Endothelial cell of umbilical vein (primary cell): ENCODE measurements around the gene TTC21B. TPM values are rescaled to one million over a fixed set of nuclear protein-coding genes. Genes with fewer than 3 reads are reported as not detected.

Experiments used
- BruUV-seq: library from RNA; stranded (reverse); fragments of 400-500 nt; replicated peaks from 2 replicates; lab custom pipeline; 2021; lab: Mats Ljungman, UMichigan
- CTCF ChIA-PET: fragments of 300-600, 350-600 bp; sonication (Branson Sonifier 250); formaldehyde crosslinking; loops from one replicate; lab custom pipeline; 2021; ENCODE audit warnings: antibody characterized with exemption, inconsistent platforms; lab: Charles Lee
- POLR2A ChIA-PET: fragments of 300-600, 350-600 bp; sonication (Branson Sonifier 250); formaldehyde crosslinking; loops from one replicate; lab custom pipeline; 2021; ENCODE audit warnings: antibody characterized with exemption, inconsistent platforms; lab: Charles Lee
- DNase-seq: peaks from one replicate; pipeline ENCODE4 v3.0.0-alpha.2; 2011; ENCODE audit warnings: low read depth, low spot score
- FAIRE-seq: peaks from 2 replicates; lab custom pipeline; 2011; peaks lifted over from hg19 to GRCh38; lab: Jason Lieb, UNC
- H2AFZ ChIP-seq: 2 replicates; pipeline ENCODE4 v1.6.0; 2012; ENCODE audit warnings: low read depth, low read length, control low read depth, inconsistent platforms
- H3K27ac ChIP-seq: 2 replicates; pipeline ENCODE4 v1.5.1; 2011; ENCODE audit warnings: low read depth, mild to moderate bottlenecking, control low read depth, low read length, moderate library complexity; ENCODE audit not compliant: insufficient read depth
- H3K27me3 ChIP-seq, 2 experiments: 2 replicates each; pipeline versions ENCODE4 v1.6.0 to v1.6.1; 2011; ENCODE audit warnings: low read length in 2 of 2, mixed read lengths in 1 of 2; ENCODE audit not compliant: control insufficient read depth in 2 of 2, insufficient read depth in 2 of 2
- H3K36me3 ChIP-seq, 2 experiments: 2 replicates in 1 of 2; 3 replicates in 1 of 2; pipeline ENCODE4 v1.5.1; 2011; ENCODE audit warnings: low read length in 2 of 2, mild to moderate bottlenecking in 1 of 2, moderate library complexity in 1 of 2; ENCODE audit not compliant: control insufficient read depth in 2 of 2, insufficient read depth in 2 of 2; ENCODE audit errors: extremely low read depth in 1 of 2
- H3K4me1 ChIP-seq: 3 replicates; pipeline ENCODE4 v1.5.1; 2011; ENCODE audit warnings: mild to moderate bottlenecking, low read length; ENCODE audit not compliant: control insufficient read depth, insufficient read depth; ENCODE audit errors: extremely low read depth
- H3K4me2 ChIP-seq: 2 replicates; pipeline ENCODE4 v1.6.1; 2011; ENCODE audit warnings: low read length, control low read depth, mixed read lengths; ENCODE audit not compliant: insufficient read depth
- H3K4me3 ChIP-seq, 3 experiments: fragments of 200-600 bp in 1 of 3; sonication (generic), shearing (Covaris generic) in 1 of 3; replicated peaks in 1 of 3; 2 replicates each; pipeline ENCODE4 v1.5.1; 2011 to 2016; ENCODE audit warnings: control low read depth in 3 of 3, low read length in 3 of 3, mild to moderate bottlenecking in 2 of 3, inconsistent platforms in 1 of 3, low read depth in 1 of 3, moderate library complexity in 1 of 3; ENCODE audit not compliant: insufficient read depth in 1 of 3
- H3K79me2 ChIP-seq: 2 replicates; pipeline ENCODE4 v1.6.0; 2012; ENCODE audit warnings: low read length, inconsistent platforms; ENCODE audit not compliant: control insufficient read depth, insufficient read depth
- H3K9ac ChIP-seq: replicated peaks from 2 replicates; pipeline ENCODE3; 2011; ENCODE audit warnings: low read length, control low read depth; ENCODE audit not compliant: insufficient read depth; ENCODE audit errors: extremely low read depth
- H3K9me1 ChIP-seq: replicated peaks from 3 replicates; pipeline ENCODE4 v1.6.0; 2011; ENCODE audit warnings: mild to moderate bottlenecking, low read length; ENCODE audit not compliant: control insufficient read depth, insufficient read depth; ENCODE audit errors: extremely low read depth
- H3K9me3 ChIP-seq: replicated peaks from 2 replicates; pipeline ENCODE4 v1.5.1; 2012; ENCODE audit warnings: low read length, inconsistent platforms; ENCODE audit not compliant: control insufficient read depth, insufficient read depth
- H4K20me1 ChIP-seq: replicated peaks from 2 replicates; pipeline ENCODE3; 2011; ENCODE audit warnings: mild to moderate bottlenecking, low read length; ENCODE audit not compliant: control insufficient read depth, insufficient read depth; ENCODE audit errors: extremely low read depth
- CTCF ChIP-seq, 2 donors: IDR thresholded peaks; 1 replicate in 1 of 2; 2 replicates in 1 of 2; pipeline ENCODE4 v1.5.1; 2011; ENCODE audit warnings: low read length in 2 of 2, mild to moderate bottlenecking in 2 of 2, moderate library complexity in 2 of 2, control low read depth in 1 of 2, inconsistent platforms in 1 of 2, low read depth in 1 of 2; ENCODE audit not compliant: insufficient read depth in 1 of 2; ENCODE audit errors: extremely low read depth in 1 of 2
- EZH2 ChIP-seq: IDR thresholded peaks from 2 replicates; pipeline ENCODE4 v1.6.1; 2012; ENCODE audit warnings: borderline replicate concordance, low read depth, mild to moderate bottlenecking, moderate library complexity, low read length, inconsistent platforms; ENCODE audit not compliant: severe bottlenecking
- FOS ChIP-seq: IDR thresholded peaks from 2 replicates; pipeline ENCODE4 v1.6.1; 2011; ENCODE audit warnings: mild to moderate bottlenecking, low read length, moderate library complexity, borderline replicate concordance; ENCODE audit not compliant: insufficient read depth
- GATA2 ChIP-seq: IDR thresholded peaks from 2 replicates; pipeline ENCODE4 v1.7.0; 2011; ENCODE audit warnings: low read depth, mild to moderate bottlenecking, moderate library complexity, mixed read lengths, low read length; ENCODE audit not compliant: insufficient read length, insufficient read depth
- JUN ChIP-seq: IDR thresholded peaks from 2 replicates; pipeline ENCODE4 v1.6.1; 2011; ENCODE audit warnings: borderline replicate concordance, low read depth; ENCODE audit not compliant: insufficient read length, insufficient read depth
- MAX ChIP-seq: IDR thresholded peaks from 2 replicates; pipeline ENCODE4 v1.6.1; 2011; ENCODE audit not compliant: insufficient read depth, insufficient read length
- MYC ChIP-seq: IDR thresholded peaks from one replicate; pipeline ENCODE4 v1.6.1; 2011; ENCODE audit warnings: mild to moderate bottlenecking, low read depth, low read length
- POLR2A ChIP-seq: IDR thresholded peaks from 2 replicates; pipeline ENCODE4 v1.6.1; 2012; ENCODE audit warnings: low read depth, mild to moderate bottlenecking, control low read depth, low read length
- POLR2AphosphoS5 ChIP-seq: IDR thresholded peaks from 2 replicates; pipeline ENCODE4 v1.6.1; 2012; ENCODE audit warnings: low read depth, mild to moderate bottlenecking, control low read depth, low read length, moderate library complexity; ENCODE audit not compliant: insufficient read depth
- dilution Hi-C: fragments of 300-500 bp; cut with MboI; formaldehyde crosslinking; loops from one replicate; pipeline ENCODE4 v1.15.0; 2019; ENCODE audit warnings: low sequenced_read_pairs; ENCODE audit not compliant: extremely low pct_ligation_motif_present
- intact Hi-C: fragments of 100-400 bp; cut with micrococcal nuclease; formaldehyde crosslinking; loops from one replicate; pipeline ENCODE4 v1.10.0; 2022
- polyA plus RNA-seq, 4 experiments: library from polyadenylated mRNA; depleted of rRNA in 3 of 4; stranded (reverse) in 3 of 4; unstranded in 1 of 4; fragments of >200 nt; gene quantifications; 2 replicates each; pipeline versions ENCODE4 v1.2.1 to v1.2.3, GENCODE V29; 2011 to 2012; ENCODE audit warnings: missing spikeins in 1 of 4
- total RNA-seq: library from RNA; stranded (reverse); gene quantifications from 2 replicates; pipeline ENCODE4 v1.2.3, GENCODE V29; 2021

Gene TTC21B
- total and polyA plus RNA-seq, 2 donors (not counting 3 experiments of a cell fraction or from before 2014, with no cell fraction given), result 8.0 to 21.9 TPM

- BruUV-seq, result no TSS peak
- ChIA-PET POLR2A (no interaction called here), CTCF (interaction anchor here (1.4 kb wide), 1 partner anchor 637 kb away, joined by 3 read pairs; the partner anchor contains the start of gene SCN2A)
- intact Hi-C loops, result loop anchor here (10.0 kb wide), 1 partner anchor 249 kb away; the partner anchor contains the start of gene SCN1A
- no peaks in the 10 kb centered on the region for H4K20me1 ChIP-seq
- DNase-seq (no peak), FAIRE-seq (no peak)
- H3K79me2 ChIP-seq, result no peaks in the 10 kb centered on the region
- no peak overlapping the region for H3K4me3 ChIP-seq
- H3K27me3 ChIP-seq, result no peaks in the 10 kb centered on the region
- H3K36me3 ChIP-seq, result no peaks in the 10 kb centered on the region
- H3K9me1 ChIP-seq, result no peaks in the 10 kb centered on the region
- no peaks in the 10 kb centered on the region for H3K9me3 ChIP-seq
- H3K4me1 ChIP-seq, result peaks cover 7% of the 10 kb centered on the region
- H3K9ac ChIP-seq, result no peak overlapping the region
- H3K27ac ChIP-seq, result no peak overlapping the region
- TF ChIP-seq EZH2 (no peak), CTCF (IDR thresholded peaks at IDR 0.05; ENCODE audit: extremely low read depth in 1 of 2, insufficient read depth in 1 of 2, low read depth in 1 of 2, low read length in 2 of 2) (no peak), JUN (no peak), GATA2 (no peak), POLR2A (no peak), MAX (no peak), FOS (no peak), POLR2AphosphoS5 (no peak), MYC (no peak)
- no peak overlapping the region for H2AFZ ChIP-seq
- H3K4me2 ChIP-seq, result no peak overlapping the region
- dilution Hi-C loops, result no loop called here
These were observed 77.3 kb downstream of the TTC21B start for GRCh38 chr2:165876269-165876668.
